ENCODE measurements around the gene FAM110D.

The FAM110D gene

GRCh38 chr1:26122988-26123973 is 35.6 kb upstream of the FAM110D start:
- Histone ChIP-seq H3K4me1 (ENCODE audit: control insufficient read depth, insufficient read depth, low read length, unreplicated experiment) (peaks cover 23% of the 10 kb centered on the region), H3K27ac (ENCODE audit: low read depth, low read length) (peak overlapping the region; percentile 60), H2AFZ (ENCODE audit: low read length, unreplicated experiment) (peak overlapping the region; percentile 18), H3K4me3 (ENCODE audit: low read depth, low read length) (peak overlapping the region; percentile 51), H3K79me2 (ENCODE audit: control insufficient read depth, insufficient read depth, low read length, unreplicated experiment) (no peaks in the 10 kb centered on the region), H3K27me3 (ENCODE audit: insufficient read depth, low read length) (no peaks in the 10 kb centered on the region), H3K36me3 (ENCODE audit: insufficient read depth, low read length) (no peaks in the 10 kb centered on the region)

- Histone ChIP-seq H3K4me3 (ENCODE audit: low read depth, low read length) (no peak overlapping the region), H2AFZ (ENCODE audit: low read length, unreplicated experiment) (no peak overlapping the region), H3K27ac (ENCODE audit: low read depth, low read length) (no peak overlapping the region), H3K27me3 (ENCODE audit: insufficient read depth, low read length) (no peaks in the 10 kb centered on the region), H3K36me3 (ENCODE audit: insufficient read depth, low read length) (no peaks in the 10 kb centered on the region), H3K4me1 (ENCODE audit: control insufficient read depth, insufficient read depth, low read length, unreplicated experiment) (peaks cover 23% of the 10 kb centered on the region), H3K79me2 (ENCODE audit: control insufficient read depth, insufficient read depth, low read length, unreplicated experiment) (no peaks in the 10 kb centered on the region)
These were observed 34.2 kb upstream of the FAM110D start for GRCh38 chr1:26124418-26125331.

- peaks cover 23% of the 10 kb centered on the region for H3K4me1 ChIP-seq (ENCODE audit: control insufficient read depth, insufficient read depth, low read length, unreplicated experiment)
- H3K27ac ChIP-seq (ENCODE audit: low read depth, low read length), result no peak overlapping the region
These were observed 33.5 kb upstream of the FAM110D start for GRCh38 chr1:26125382-26125781.

GRCh38 chr1:26125946-26126320 is 32.9 kb upstream of the FAM110D start:
- Histone ChIP-seq H3K36me3 (ENCODE audit: insufficient read depth, low read length) (no peaks in the 10 kb centered on the region), H3K27me3 (ENCODE audit: insufficient read depth, low read length) (no peaks in the 10 kb centered on the region), H3K4me3 (ENCODE audit: low read depth, low read length) (no peak overlapping the region), H3K79me2 (ENCODE audit: control insufficient read depth, insufficient read depth, low read length, unreplicated experiment) (no peaks in the 10 kb centered on the region), H3K4me1 (ENCODE audit: control insufficient read depth, insufficient read depth, low read length, unreplicated experiment) (peaks cover 23% of the 10 kb centered on the region), H3K27ac (ENCODE audit: low read depth, low read length) (no peak overlapping the region), H2AFZ (ENCODE audit: low read length, unreplicated experiment) (no peak overlapping the region)

More at GRCh38 chr1:26125382-26125781, 33.5 kb upstream of the FAM110D start:
- Histone ChIP-seq H3K27me3 (ENCODE audit: insufficient read depth, low read length) (no peaks in the 10 kb centered on the region), H3K36me3 (ENCODE audit: insufficient read depth, low read length) (no peaks in the 10 kb centered on the region), H3K79me2 (ENCODE audit: control insufficient read depth, insufficient read depth, low read length, unreplicated experiment) (no peaks in the 10 kb centered on the region), H2AFZ (ENCODE audit: low read length, unreplicated experiment) (no peak overlapping the region), H3K4me3 (ENCODE audit: low read depth, low read length) (no peak overlapping the region)

- no peak overlapping the region for H3K4me3 ChIP-seq (ENCODE audit: low read depth, low read length)
- H3K36me3 ChIP-seq (ENCODE audit: insufficient read depth, low read length), result no peaks in the 10 kb centered on the region
- no peaks in the 10 kb centered on the region for H3K79me2 ChIP-seq (ENCODE audit: control insufficient read depth, insufficient read depth, low read length, unreplicated experiment)
- H2AFZ ChIP-seq (ENCODE audit: low read length, unreplicated experiment), result no peak overlapping the region
- H3K27ac ChIP-seq (ENCODE audit: low read depth, low read length), result no peak overlapping the region
- no peaks in the 10 kb centered on the region for H3K27me3 ChIP-seq (ENCODE audit: insufficient read depth, low read length)
- peaks cover 23% of the 10 kb centered on the region for H3K4me1 ChIP-seq (ENCODE audit: control insufficient read depth, insufficient read depth, low read length, unreplicated experiment)
These were observed 32.4 kb upstream of the FAM110D start for GRCh38 chr1:26126321-26127084.

GRCh38 chr1:26127235-26128163 is 31.4 kb upstream of the FAM110D start:
- Histone ChIP-seq H3K27ac (ENCODE audit: low read depth, low read length) (no peak overlapping the region), H3K36me3 (ENCODE audit: insufficient read depth, low read length) (no peaks in the 10 kb centered on the region), H3K4me1 (ENCODE audit: control insufficient read depth, insufficient read depth, low read length, unreplicated experiment) (peaks cover 16% of the 10 kb centered on the region), H3K79me2 (ENCODE audit: control insufficient read depth, insufficient read depth, low read length, unreplicated experiment) (no peaks in the 10 kb centered on the region), H3K4me3 (ENCODE audit: low read depth, low read length) (no peak overlapping the region), H2AFZ (ENCODE audit: low read length, unreplicated experiment) (no peak overlapping the region), H3K27me3 (ENCODE audit: insufficient read depth, low read length) (no peaks in the 10 kb centered on the region)

- Histone ChIP-seq H3K27ac (ENCODE audit: low read depth, low read length) (no peak overlapping the region), H3K4me3 (ENCODE audit: low read depth, low read length) (no peak overlapping the region), H2AFZ (ENCODE audit: low read length, unreplicated experiment) (no peak overlapping the region), H3K27me3 (ENCODE audit: insufficient read depth, low read length) (no peaks in the 10 kb centered on the region), H3K79me2 (ENCODE audit: control insufficient read depth, insufficient read depth, low read length, unreplicated experiment) (no peaks in the 10 kb centered on the region), H3K4me1 (ENCODE audit: control insufficient read depth, insufficient read depth, low read length, unreplicated experiment) (no peaks in the 10 kb centered on the region), H3K36me3 (ENCODE audit: insufficient read depth, low read length) (no peaks in the 10 kb centered on the region)
These were observed 29.1 kb upstream of the FAM110D start for GRCh38 chr1:26129778-26130177.

GRCh38 chr1:26130695-26131094 is 28.2 kb upstream of the FAM110D start:
- Histone ChIP-seq H2AFZ (ENCODE audit: low read length, unreplicated experiment) (no peak overlapping the region), H3K4me3 (ENCODE audit: low read depth, low read length) (no peak overlapping the region), H3K4me1 (ENCODE audit: control insufficient read depth, insufficient read depth, low read length, unreplicated experiment) (no peaks in the 10 kb centered on the region), H3K36me3 (ENCODE audit: insufficient read depth, low read length) (no peaks in the 10 kb centered on the region), H3K27ac (ENCODE audit: low read depth, low read length) (no peak overlapping the region), H3K79me2 (ENCODE audit: control insufficient read depth, insufficient read depth, low read length, unreplicated experiment) (no peaks in the 10 kb centered on the region), H3K27me3 (ENCODE audit: insufficient read depth, low read length) (no peaks in the 10 kb centered on the region)

GRCh38 chr1:26132128-26132833 is 26.6 kb upstream of the FAM110D start:
- H3K79me2 ChIP-seq (ENCODE audit: control insufficient read depth, insufficient read depth, low read length, unreplicated experiment), result no peaks in the 10 kb centered on the region
- H3K27me3 ChIP-seq (ENCODE audit: insufficient read depth, low read length), result no peaks in the 10 kb centered on the region
- H3K27ac ChIP-seq (ENCODE audit: low read depth, low read length), result no peak overlapping the region
- H3K4me3 ChIP-seq (ENCODE audit: low read depth, low read length), result no peak overlapping the region
- H2AFZ ChIP-seq (ENCODE audit: low read length, unreplicated experiment), result no peak overlapping the region
- no peaks in the 10 kb centered on the region for H3K36me3 ChIP-seq (ENCODE audit: insufficient read depth, low read length)
- H3K4me1 ChIP-seq (ENCODE audit: control insufficient read depth, insufficient read depth, low read length, unreplicated experiment), result no peaks in the 10 kb centered on the region
